Measurements from ENCODE around the gene ASB18. TPM values are rescaled to one million over a fixed set of nuclear protein-coding genes. Genes with fewer than 3 reads are reported as not detected.

The ASB18 gene
- total and polyA plus RNA-seq, 2 of the 8 experiments (the other 6 are each of a cell fraction or from before 2014, with no cell fraction given), result not detected

GRCh38 chr2:236171181-236171679 is 93.0 kb downstream of the ASB18 start (continued):
- no peak for TF ChIP-seq MAFK (IDR thresholded peaks at IDR 0.05; ENCODE audit: low read depth, low read length)
- TF ChIP-seq FOSL1 (IDR thresholded peaks at IDR 0.05; ENCODE audit: insufficient read depth, low read depth, low read length), result no peak
- TF ChIP-seq SRF (IDR thresholded peaks at IDR 0.05; ENCODE audit: low read depth, low read length), result no peak
- TF ChIP-seq RNF2 (IDR thresholded peaks at IDR 0.05; ENCODE audit: borderline replicate concordance, low read depth, low read length, missing control alignments, poor library complexity, severe bottlenecking), result peak; percentile 92
- no peak for TF ChIP-seq BRCA1 (IDR thresholded peaks at IDR 0.05; ENCODE audit: low read depth, low read length)
- TF ChIP-seq YY1 (IDR thresholded peaks at IDR 0.05; ENCODE audit: low read depth, low read length), result no peak
- TF ChIP-seq RAD21 (IDR thresholded peaks at IDR 0.05 in 1 of 2, conservative IDR thresholded peaks at IDR 0.05 in 1 of 2; ENCODE audit: low read depth in 2 of 2, low read length in 2 of 2), result no peak
- TF ChIP-seq CHD7 (IDR thresholded peaks at IDR 0.05; ENCODE audit: insufficient replicate concordance, low read length), result no peak
- peak; percentile 4 for TF ChIP-seq EZH2 (IDR thresholded peaks at IDR 0.05; ENCODE audit: low read depth, low read length, severe bottlenecking)
- TF ChIP-seq SUZ12 (IDR thresholded peaks at IDR 0.05; ENCODE audit: low read length), result peak; percentile 73
- no peak for TF ChIP-seq SIX5 (IDR thresholded peaks at IDR 0.05; ENCODE audit: low read depth, low read length)

Data from H1 (cell line).